ENCODE data around the gene OR13J1.

OR13J1 gene

GRCh38 chr9:35835216-35835632 is 35.0 kb downstream of the OR13J1 start:
- no peak for DNase-seq

- DNase-seq = no peak
Observed at GRCh38 chr9:35834260-35835215, 35.7 kb downstream of the OR13J1 start.

- DNase-seq = no peak
Observed at GRCh38 chr9:35832814-35833213, 37.4 kb downstream of the OR13J1 start.

- no peak for DNase-seq
Observed at GRCh38 chr9:35831040-35831439, 39.2 kb downstream of the OR13J1 start.

GRCh38 chr9:35829764-35830096 is 40.5 kb downstream of the OR13J1 start:
- peak in 1 of 51 donors; percentile 37 for DNase-seq

GRCh38 chr9:35829084-35829763 is 41.0 kb downstream of the OR13J1 start, which contains the start of gene TMEM8B:
Gene TMEM8B, plus strand, starts transcription at chr9:35829228. Its CDS starts 220 bp downstream, at chr9:35829448.
- peak; percentile 41 to 98 (median 89) for DNase-seq

GRCh38 chr9:35828716-35829083 is 41.5 kb downstream of the OR13J1 start, which contains the start of gene FAM221B:
Gene FAM221B, minus strand, starts transcription at chr9:35828732. Its CDS starts 2,571 bp downstream, at chr9:35826161.
- DNase-seq = peak in 5 of 51 donors; percentile 46 to 63 (median 57)

- no peak for DNase-seq
Observed at GRCh38 chr9:35827486-35827885, 42.7 kb downstream of the OR13J1 start.

GRCh38 chr9:35826071-35826701 is 44.0 kb downstream of the OR13J1 start:
- peak in 6 of 51 donors; percentile 10 to 73 (median 13) for DNase-seq

- DNase-seq = no peak
Observed at GRCh38 chr9:35822926-35823325, 47.3 kb downstream of the OR13J1 start.

- no peak for DNase-seq
Observed at GRCh38 chr9:35820076-35820475, 50.1 kb downstream of the OR13J1 start.
